SK-N-SH (cell line): Measurements from ENCODE around the gene TRAPPC12. TPM values are rescaled to one million over a fixed set of nuclear protein-coding genes. Genes with fewer than 3 reads are reported as not detected.
A peak's percentile ranks its signal among the peaks of the same experiment; 100 is the strongest.

Source experiments
- CTCF ChIA-PET: fragments of 300-600, 350-600 bp; formaldehyde crosslinking; extraction: SDS; loops from one replicate; lab custom pipeline; 2021; lab: Yijun Ruan, JAX
- POLR2A ChIA-PET: fragments of 350-600 bp; sonication (Branson Sonifier 250); formaldehyde crosslinking; extraction: SDS; loops from one replicate; lab custom pipeline; 2020; ENCODE audit warnings: antibody characterized with exemption, inconsistent platforms; lab: Yijun Ruan, JAX
- DNase-seq: peaks from one replicate; pipeline ENCODE4 v3.0.0; 2012
- H2AFZ ChIP-seq: fragments of 200-600 bp; sonication (generic); 2 replicates; pipeline ENCODE4 v1.8.1; 2016; ENCODE audit warnings: antibody characterized with exemption, mild to moderate bottlenecking, low read depth
- H3F3A ChIP-seq: fragments of 200-600 bp; sonication (generic); replicated peaks from 2 replicates; pipeline ENCODE3; 2016; ENCODE audit warnings: antibody characterized with exemption, mild to moderate bottlenecking; ENCODE audit not compliant: insufficient read depth
- H3K27ac ChIP-seq, 2 experiments: fragments of 200-500 bp in 1 of 2; fragments of 200-600 bp in 1 of 2; sonication (Bioruptor generic) in 1 of 2; sonication (generic), shearing (Covaris generic) in 1 of 2; 2 replicates each; pipeline versions ENCODE4 v1.5.1 to v1.6.1; 2014 to 2016; ENCODE audit warnings: low read depth in 2 of 2, inconsistent platforms in 1 of 2, low read length in 1 of 2, mild to moderate bottlenecking in 1 of 2, mixed read lengths in 1 of 2
- H3K27me3 ChIP-seq: fragments of 200-600 bp; sonication (generic), shearing (Covaris generic); 2 replicates; pipeline ENCODE4 v1.6.1; 2016; ENCODE audit warnings: mixed run types; ENCODE audit not compliant: insufficient read depth
- H3K36me3 ChIP-seq, 2 experiments: fragments of 200-500 bp in 1 of 2; fragments of 200-600 bp in 1 of 2; sonication (Bioruptor generic) in 1 of 2; sonication (generic) in 1 of 2; replicated peaks in 1 of 2; 2 replicates each; pipeline versions ENCODE3 to v1.5.1; 2014 to 2016; ENCODE audit warnings: low read length in 1 of 2, mild to moderate bottlenecking in 1 of 2; ENCODE audit not compliant: insufficient read depth in 2 of 2, control insufficient read depth in 1 of 2
- H3K4me1 ChIP-seq, 2 experiments: fragments of 200-500 bp in 1 of 2; fragments of 200-600 bp in 1 of 2; sonication (Bioruptor generic) in 1 of 2; sonication (generic), shearing (Covaris generic) in 1 of 2; 2 replicates each; pipeline versions ENCODE4 v1.5.1 to v1.6.1; 2014 to 2016; ENCODE audit warnings: low read depth in 1 of 2, low read length in 1 of 2, mixed run types in 1 of 2; ENCODE audit not compliant: insufficient read depth in 2 of 2, control insufficient read depth in 1 of 2
- H3K4me2 ChIP-seq: fragments of 200-600 bp; sonication (generic), shearing (Covaris generic); 2 replicates; pipeline ENCODE4 v1.6.1; 2017; ENCODE audit warnings: mixed run types
- H3K4me3 ChIP-seq, 2 experiments: fragments of 200-500 bp in 1 of 2; fragments of 200-600 bp in 1 of 2; sonication (Bioruptor generic) in 1 of 2; sonication (generic), shearing (Covaris generic) in 1 of 2; 2 replicates each; pipeline versions ENCODE4 v1.5.1 to v1.8.1; 2014 to 2016; ENCODE audit warnings: low read depth in 2 of 2, inconsistent platforms in 1 of 2, low read length in 1 of 2, mild to moderate bottlenecking in 1 of 2, mixed read lengths in 1 of 2, moderate library complexity in 1 of 2
- H3K79me2 ChIP-seq: fragments of 200-600 bp; sonication (generic); 2 replicates; pipeline ENCODE4 v1.8.1; 2017; ENCODE audit warnings: mild to moderate bottlenecking; ENCODE audit not compliant: insufficient read depth
- H3K9ac ChIP-seq: fragments of 200-600 bp; sonication (generic); 2 replicates; pipeline ENCODE4 v1.6.1; 2017; ENCODE audit warnings: mixed run types
- H3K9me2 ChIP-seq: fragments of 200-600 bp; sonication (generic); 2 replicates; pipeline ENCODE4 v1.6.1; 2017; ENCODE audit warnings: mixed run types
- H3K9me3 ChIP-seq: fragments of 200-600 bp; sonication (generic); 2 replicates; pipeline ENCODE4 v1.6.1; 2017; ENCODE audit warnings: mixed run types, mild to moderate bottlenecking, moderate library complexity
- H4K20me1 ChIP-seq: fragments of 200-600 bp; sonication (generic); 2 replicates; pipeline ENCODE4 v1.6.1; 2017; ENCODE audit warnings: mild to moderate bottlenecking, mixed run types; ENCODE audit not compliant: insufficient read depth
- ELF1 ChIP-seq: IDR thresholded peaks from 2 replicates; pipeline ENCODE4 v1.4.0; 2012
- EP300 ChIP-seq, 2 experiments: IDR thresholded peaks; 2 replicates each; pipeline versions ENCODE4 v1.4.0 to v1.6.1; 2012; ENCODE audit warnings: borderline replicate concordance in 1 of 2, low read depth in 1 of 2, low read length in 1 of 2
- GABPA ChIP-seq: IDR thresholded peaks from 2 replicates; pipeline ENCODE4 v1.4.0; 2012; ENCODE audit warnings: low read depth, mild to moderate bottlenecking
- GATA2 ChIP-seq: sonication (generic); formaldehyde crosslinking; IDR thresholded peaks from 2 replicates; pipeline ENCODE4 v1.5.0; 2020; ENCODE audit warnings: mild to moderate bottlenecking, missing genetic modification reagents
- JUND ChIP-seq: IDR thresholded peaks from 2 replicates; pipeline ENCODE4 v1.4.0; 2012
- NFIC ChIP-seq: IDR thresholded peaks from 2 replicates; pipeline ENCODE4 v1.4.0; 2012; ENCODE audit warnings: borderline replicate concordance
- NRF1 ChIP-seq: IDR thresholded peaks from 2 replicates; pipeline ENCODE4 v1.6.1; 2012; ENCODE audit warnings: low read depth, mild to moderate bottlenecking, low read length
- POLR2AphosphoS5 ChIP-seq: IDR thresholded peaks from 2 replicates; pipeline ENCODE4 v1.6.1; 2012; ENCODE audit warnings: low read depth, low read length
- RAD21 ChIP-seq: IDR thresholded peaks from 2 replicates; pipeline ENCODE4 v1.6.1; 2012; ENCODE audit warnings: mild to moderate bottlenecking, low read length
- RCOR1 ChIP-seq: fragments of 150-350 bp; IDR thresholded peaks from 2 replicates; pipeline ENCODE4 v1.6.1; 2017; ENCODE audit warnings: antibody characterized with exemption, low read length
- RFX5 ChIP-seq: IDR thresholded peaks from 2 replicates; pipeline ENCODE4 v1.6.1; 2012; ENCODE audit warnings: mild to moderate bottlenecking, improper control_type of control experiment, low read length
- SIN3A ChIP-seq: IDR thresholded peaks from 2 replicates; pipeline ENCODE4 v1.6.1; 2012; ENCODE audit warnings: low read depth, mild to moderate bottlenecking, low read length, moderate library complexity, borderline replicate concordance
- SMC3 ChIP-seq: IDR thresholded peaks from 2 replicates; pipeline ENCODE4 v1.6.1; 2012; ENCODE audit warnings: low read depth, low read length, improper control_type of control experiment
- TAF1 ChIP-seq: IDR thresholded peaks from 2 replicates; pipeline ENCODE4 v1.6.1; 2012; ENCODE audit warnings: low read depth, mild to moderate bottlenecking, low read length, moderate library complexity, borderline replicate concordance
- TCF12 ChIP-seq: IDR thresholded peaks from 2 replicates; pipeline ENCODE4 v1.4.0; 2012
- TEAD4 ChIP-seq: IDR thresholded peaks from 2 replicates; pipeline ENCODE4 v1.4.0; 2012; ENCODE audit warnings: mild to moderate bottlenecking, borderline replicate concordance; ENCODE audit not compliant: insufficient read depth
- YY1 ChIP-seq: IDR thresholded peaks from 2 replicates; pipeline ENCODE4 v1.4.0; 2012; ENCODE audit warnings: low read depth, mild to moderate bottlenecking
- WGBS: methylation state at CpG from one replicate; pipeline ENCODE4 v1.1.6; 2017; ENCODE audit warnings: low lambda C conversion rate; 5-methylcytosine and 5-hydroxymethylcytosine counted together
- polyA plus RNA-seq, 3 experiments: library from polyadenylated mRNA; depleted of rRNA; stranded (reverse); fragments of >200 nt; gene quantifications; 2 replicates each; pipeline ENCODE4 v1.2.3, GENCODE V29; 2012
- TF ChIP-seq, protein P1 (sequence below): IDR thresholded peaks from 2 replicates; pipeline ENCODE4 v1.4.0; 2012; ENCODE audit warnings: low read depth, borderline replicate concordance
- TF ChIP-seq, protein P2 (sequence below): IDR thresholded peaks from 2 replicates; pipeline ENCODE4; 2012
- TF ChIP-seq, protein P3 (sequence below): fragments of 150-350 bp; IDR thresholded peaks from 2 replicates; pipeline ENCODE4 v1.6.1; 2016; ENCODE audit warnings: mild to moderate bottlenecking, low read depth, low read length
- TF ChIP-seq, protein P4 (sequence below): IDR thresholded peaks from 2 replicates; pipeline ENCODE4 v1.4.0; 2012; ENCODE audit warnings: low read depth

Gene TRAPPC12
- polyA plus RNA-seq, 1 of the 3 experiments (the other 2 are of a cell fraction): 83.3 TPM

DNA sequence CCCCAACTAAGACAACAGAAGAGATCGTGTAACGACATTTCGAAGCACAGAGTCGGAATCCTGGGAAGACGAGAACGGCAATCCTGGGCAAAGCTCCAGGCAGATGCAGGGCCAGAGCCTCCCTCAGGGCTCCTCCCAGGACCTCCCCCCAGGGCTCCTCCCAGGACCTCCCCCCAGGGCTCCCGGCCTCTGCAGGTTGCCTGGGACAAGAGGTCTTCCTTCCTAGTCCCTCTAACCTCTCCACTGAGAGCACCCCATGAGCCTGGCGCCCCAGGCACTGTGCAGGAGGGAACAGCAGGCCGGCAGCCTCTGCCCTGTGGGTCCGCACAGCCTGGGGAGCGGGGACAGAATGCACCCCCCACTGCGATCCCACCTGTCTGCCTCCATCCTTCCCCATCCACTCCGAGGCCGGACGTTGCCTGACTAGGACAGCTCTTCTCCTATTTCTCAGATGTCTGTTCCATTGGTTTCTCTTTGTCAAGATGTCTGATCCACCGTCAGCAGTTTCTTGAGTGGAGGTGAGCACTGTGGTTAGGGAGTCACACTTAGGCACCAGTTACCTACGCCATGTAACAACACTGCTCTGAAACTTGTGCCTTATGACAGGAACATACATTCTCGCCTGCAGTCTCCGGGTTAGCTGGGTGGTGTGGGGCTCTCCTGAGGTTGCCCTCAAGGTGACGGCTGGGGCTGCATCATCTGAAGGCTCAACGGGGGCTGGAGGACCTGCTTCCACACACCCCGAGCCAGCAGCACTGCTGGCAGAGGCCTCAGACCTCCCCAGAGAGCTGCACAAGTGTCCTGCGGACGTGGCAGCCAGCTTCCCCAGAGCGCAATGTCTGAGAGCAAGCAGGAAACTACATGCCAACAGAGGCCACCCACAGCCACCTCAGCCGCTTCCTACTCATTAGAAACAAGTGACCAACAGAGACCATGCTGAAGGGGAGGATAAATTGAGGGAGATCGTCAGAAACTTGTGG lies 111.0 kb downstream of the TRAPPC12 start:
- Histone ChIP-seq H3K36me3 (no peaks in the 10 kb centered on the region), H4K20me1 (no peaks in the 10 kb centered on the region), H3K27me3 (no peaks in the 10 kb centered on the region), H3K9me3 (no peaks in the 10 kb centered on the region), H3F3A (peaks cover 4% of the 10 kb centered on the region), H3K9me2 (no peaks in the 10 kb centered on the region), H3K4me3 (no peak overlapping the region), H3K4me1 (peaks cover 0 to 9% of the 10 kb centered on the region in 2 experiments; a peak in 1 of 4 replicates), H3K79me2 (no peaks in the 10 kb centered on the region), H2AFZ (no peak overlapping the region), H3K9ac (no peak overlapping the region), H3K4me2 (no peak overlapping the region), H3K27ac (no peak overlapping the region)
- 85% methylated on average over 20 of the region's 27 CpGs for WGBS
- POLR2A ChIA-PET: no interaction called here
- DNase-seq: peak; percentile 38
- TF ChIP-seq, protein P1, sequence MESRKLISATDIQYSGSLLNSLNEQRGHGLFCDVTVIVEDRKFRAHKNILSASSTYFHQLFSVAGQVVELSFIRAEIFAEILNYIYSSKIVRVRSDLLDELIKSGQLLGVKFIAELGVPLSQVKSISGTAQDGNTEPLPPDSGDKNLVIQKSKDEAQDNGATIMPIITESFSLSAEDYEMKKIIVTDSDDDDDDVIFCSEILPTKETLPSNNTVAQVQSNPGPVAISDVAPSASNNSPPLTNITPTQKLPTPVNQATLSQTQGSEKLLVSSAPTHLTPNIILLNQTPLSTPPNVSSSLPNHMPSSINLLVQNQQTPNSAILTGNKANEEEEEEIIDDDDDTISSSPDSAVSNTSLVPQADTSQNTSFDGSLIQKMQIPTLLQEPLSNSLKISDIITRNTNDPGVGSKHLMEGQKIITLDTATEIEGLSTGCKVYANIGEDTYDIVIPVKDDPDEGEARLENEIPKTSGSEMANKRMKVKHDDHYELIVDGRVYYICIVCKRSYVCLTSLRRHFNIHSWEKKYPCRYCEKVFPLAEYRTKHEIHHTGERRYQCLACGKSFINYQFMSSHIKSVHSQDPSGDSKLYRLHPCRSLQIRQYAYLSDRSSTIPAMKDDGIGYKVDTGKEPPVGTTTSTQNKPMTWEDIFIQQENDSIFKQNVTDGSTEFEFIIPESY: no peak
- no peak for TF ChIP-seq RFX5
- CTCF ChIA-PET: interaction anchor here (0.8 to 1.4 kb wide), 3 partner anchors 10 to 29 kb away, joined by 3 read pairs; no protein-coding TSS in a partner anchor

DNA sequence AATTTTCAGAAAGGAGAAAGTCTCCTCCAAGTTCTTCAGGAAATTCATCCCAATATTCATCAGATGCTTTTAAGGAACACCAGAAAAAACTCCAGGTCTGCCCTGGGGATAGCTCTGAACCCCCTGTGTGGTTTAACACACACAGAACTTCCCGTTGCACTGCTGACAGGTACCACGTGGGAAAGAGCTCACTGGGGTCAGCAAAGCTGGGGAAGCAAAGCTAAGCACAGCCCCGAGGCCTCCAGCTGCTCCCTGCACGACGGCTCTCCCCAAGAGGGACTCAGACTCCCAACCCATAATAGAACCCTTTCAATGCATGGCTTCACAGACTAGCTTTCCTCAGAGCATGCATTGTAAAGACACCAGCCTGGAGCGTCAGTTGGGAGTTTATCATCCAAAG lies 111.8 kb downstream of the TRAPPC12 start:
- no peak overlapping the region for H2AFZ ChIP-seq
- H3K4me3 ChIP-seq: no peak overlapping the region
- H3K9me2 ChIP-seq: no peaks in the 10 kb centered on the region
- H3F3A ChIP-seq: peaks cover 4% of the 10 kb centered on the region
- peak; percentile 30 for DNase-seq
- peaks cover 0 to 3% of the 10 kb centered on the region in 2 experiments for H3K36me3 ChIP-seq
- ChIA-PET CTCF (interaction anchor here (1.3 to 1.4 kb wide), 2 partner anchors 28 to 30 kb away, joined by 3 read pairs; no protein-coding TSS in a partner anchor), POLR2A (no interaction called here)
- no peak overlapping the region for H3K27ac ChIP-seq
- no peaks in the 10 kb centered on the region for H3K9me3 ChIP-seq
- no peaks in the 10 kb centered on the region for H3K79me2 ChIP-seq
- no peak overlapping the region for H3K4me2 ChIP-seq
- H3K4me1 ChIP-seq: peaks cover 0 to 9% of the 10 kb centered on the region in 2 experiments; a peak in 1 of 4 replicates
- H3K9ac ChIP-seq: no peak overlapping the region
- H3K27me3 ChIP-seq: no peaks in the 10 kb centered on the region
- no peaks in the 10 kb centered on the region for H4K20me1 ChIP-seq
- TF ChIP-seq, protein P2, sequence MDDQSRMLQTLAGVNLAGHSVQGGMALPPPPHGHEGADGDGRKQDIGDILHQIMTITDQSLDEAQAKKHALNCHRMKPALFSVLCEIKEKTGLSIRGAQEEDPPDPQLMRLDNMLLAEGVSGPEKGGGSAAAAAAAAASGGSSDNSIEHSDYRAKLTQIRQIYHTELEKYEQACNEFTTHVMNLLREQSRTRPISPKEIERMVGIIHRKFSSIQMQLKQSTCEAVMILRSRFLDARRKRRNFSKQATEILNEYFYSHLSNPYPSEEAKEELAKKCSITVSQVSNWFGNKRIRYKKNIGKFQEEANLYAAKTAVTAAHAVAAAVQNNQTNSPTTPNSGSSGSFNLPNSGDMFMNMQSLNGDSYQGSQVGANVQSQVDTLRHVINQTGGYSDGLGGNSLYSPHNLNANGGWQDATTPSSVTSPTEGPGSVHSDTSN: no peak
- TF ChIP-seq, protein P3, sequence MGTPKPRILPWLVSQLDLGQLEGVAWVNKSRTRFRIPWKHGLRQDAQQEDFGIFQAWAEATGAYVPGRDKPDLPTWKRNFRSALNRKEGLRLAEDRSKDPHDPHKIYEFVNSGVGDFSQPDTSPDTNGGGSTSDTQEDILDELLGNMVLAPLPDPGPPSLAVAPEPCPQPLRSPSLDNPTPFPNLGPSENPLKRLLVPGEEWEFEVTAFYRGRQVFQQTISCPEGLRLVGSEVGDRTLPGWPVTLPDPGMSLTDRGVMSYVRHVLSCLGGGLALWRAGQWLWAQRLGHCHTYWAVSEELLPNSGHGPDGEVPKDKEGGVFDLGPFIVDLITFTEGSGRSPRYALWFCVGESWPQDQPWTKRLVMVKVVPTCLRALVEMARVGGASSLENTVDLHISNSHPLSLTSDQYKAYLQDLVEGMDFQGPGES: no peak
- TF ChIP-seq EP300 (IDR thresholded peaks at IDR 0.05; ENCODE audit: borderline replicate concordance in 1 of 2, low read depth in 1 of 2, low read length in 1 of 2) (no peak), POLR2AphosphoS5 (no peak), JUND (no peak), TAF1 (no peak), RFX5 (no peak), SIN3A (no peak), NFIC (no peak), SMC3 (no peak), TEAD4 (no peak), GABPA (no peak), ELF1 (no peak), RAD21 (no peak), NRF1 (no peak), YY1 (no peak), GATA2 (CRISPR knock-in tag) (no peak), TCF12 (no peak), RCOR1 (no peak)
- TF ChIP-seq, protein P4, sequence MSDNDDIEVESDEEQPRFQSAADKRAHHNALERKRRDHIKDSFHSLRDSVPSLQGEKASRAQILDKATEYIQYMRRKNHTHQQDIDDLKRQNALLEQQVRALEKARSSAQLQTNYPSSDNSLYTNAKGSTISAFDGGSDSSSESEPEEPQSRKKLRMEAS: no peak
- WGBS: 67% methylated on average over 4 of the region's 6 CpGs
